H9 (cell line): Measurements from ENCODE around the gene CD209. TPM values are rescaled to one million over a fixed set of nuclear protein-coding genes. Genes with fewer than 3 reads are reported as not detected.

Source experiments
- DNase-seq: peaks from one replicate; pipeline ENCODE4 v3.0.0-alpha.2; 2017
- H2AFZ ChIP-seq: one replicate; pipeline ENCODE4 v1.6.1; 2013; ENCODE audit warnings: mild to moderate bottlenecking, low read length, control low read depth, moderate library complexity
- H2AK5ac ChIP-seq: 2 replicates; pipeline ENCODE4 v1.6.1; 2013; ENCODE audit warnings: low read length, control low read depth, mixed read lengths; ENCODE audit not compliant: insufficient read length
- H2BK120ac ChIP-seq: one replicate; pipeline ENCODE4 v1.6.1; 2013; ENCODE audit warnings: low read depth, mild to moderate bottlenecking, low read length, control low read depth, inconsistent platforms; ENCODE audit not compliant: poor library complexity, severe bottlenecking
- H2BK12ac ChIP-seq: 2 replicates; pipeline ENCODE4 v1.6.1; 2013; ENCODE audit warnings: low read length, control low read depth, mixed read lengths, low read depth; ENCODE audit not compliant: insufficient read length
- H2BK15ac ChIP-seq: 2 replicates; pipeline ENCODE4 v1.6.1; 2013; ENCODE audit warnings: low read depth, low read length, control low read depth
- H2BK20ac ChIP-seq: one replicate; pipeline ENCODE4 v1.6.1; 2013; ENCODE audit warnings: low read depth, mild to moderate bottlenecking, low read length, control low read depth, inconsistent platforms; ENCODE audit not compliant: poor library complexity, severe bottlenecking
- H2BK5ac ChIP-seq: 2 replicates; pipeline ENCODE4 v1.6.1; 2013; ENCODE audit warnings: low read length, control low read depth, mixed read lengths; ENCODE audit not compliant: insufficient read length
- H3K14ac ChIP-seq: 2 replicates; pipeline ENCODE4 v1.6.1; 2013; ENCODE audit warnings: low read length, control low read depth; ENCODE audit not compliant: insufficient read depth
- H3K18ac ChIP-seq: 2 replicates; pipeline ENCODE4 v1.6.1; 2013; ENCODE audit warnings: low read depth, mild to moderate bottlenecking, mixed read lengths, low read length, control low read depth; ENCODE audit not compliant: insufficient read length
- H3K23ac ChIP-seq: 2 replicates; pipeline ENCODE4 v1.6.1; 2013; ENCODE audit warnings: low read length, control low read depth, mixed read lengths, low read depth; ENCODE audit not compliant: insufficient read length
- H3K23me2 ChIP-seq: 2 replicates; pipeline ENCODE4 v1.6.1; 2013; ENCODE audit warnings: low read depth, mild to moderate bottlenecking, mixed read lengths, low read length, control low read depth; ENCODE audit not compliant: insufficient read length, poor library complexity, severe bottlenecking
- H3K27ac ChIP-seq: 2 replicates; pipeline ENCODE4 v1.5.1; 2013; ENCODE audit warnings: low read length, control low read depth, mixed read lengths, low read depth; ENCODE audit not compliant: insufficient read length
- H3K27me3 ChIP-seq: 2 replicates; pipeline ENCODE4 v1.6.1; 2013; ENCODE audit warnings: low read length, control low read depth, inconsistent platforms; ENCODE audit not compliant: insufficient read depth
- H3K4ac ChIP-seq: 2 replicates; pipeline ENCODE4 v1.6.1; 2013; ENCODE audit warnings: low read depth, mild to moderate bottlenecking, control low read depth, inconsistent platforms, low read length, moderate library complexity
- H3K4me1 ChIP-seq: 2 replicates; pipeline ENCODE4 v1.6.1; 2013; ENCODE audit warnings: low read length, control low read depth, inconsistent platforms; ENCODE audit not compliant: insufficient read depth
- H3K4me2 ChIP-seq: 2 replicates; pipeline ENCODE4 v1.6.1; 2013; ENCODE audit warnings: low read length, control low read depth, mixed read lengths; ENCODE audit not compliant: insufficient read length, insufficient read depth
- H3K56ac ChIP-seq: 2 replicates; pipeline ENCODE4 v1.6.1; 2013; ENCODE audit warnings: low read depth, mild to moderate bottlenecking, mixed read lengths, low read length, control low read depth; ENCODE audit not compliant: insufficient read length
- H3K79me1 ChIP-seq: 2 replicates; pipeline ENCODE4 v1.6.1; 2013; ENCODE audit warnings: low read depth, mild to moderate bottlenecking, moderate library complexity, low read length, control low read depth, inconsistent platforms; ENCODE audit not compliant: insufficient read depth, poor library complexity, severe bottlenecking
- H3K79me2 ChIP-seq: 2 replicates; pipeline ENCODE4 v1.6.1; 2013; ENCODE audit warnings: low read length, control low read depth, inconsistent platforms; ENCODE audit not compliant: insufficient read depth
- H3K9ac ChIP-seq: 2 replicates; pipeline ENCODE4 v1.6.1; 2013; ENCODE audit warnings: low read length, control low read depth, mixed read lengths; ENCODE audit not compliant: insufficient read length; ENCODE audit errors: extremely low read depth
- H3K9me3 ChIP-seq: one replicate; pipeline ENCODE4 v1.6.1; 2013; ENCODE audit warnings: low read depth, low read length, inconsistent platforms; ENCODE audit not compliant: control insufficient read depth
- H3T11ph ChIP-seq: one replicate; pipeline ENCODE4 v1.6.1; 2013; ENCODE audit warnings: mild to moderate bottlenecking, low read length, control low read depth, inconsistent platforms
- H4K20me1 ChIP-seq: one replicate; pipeline ENCODE4 v1.6.1; 2013; ENCODE audit not compliant: control insufficient read depth, insufficient read length, insufficient read depth
- H4K5ac ChIP-seq: 2 replicates; pipeline ENCODE4 v1.6.1; 2013; ENCODE audit warnings: low read depth, mild to moderate bottlenecking, mixed read lengths, low read length, control low read depth; ENCODE audit not compliant: insufficient read length
- H4K8ac ChIP-seq: replicated peaks from 2 replicates; pipeline ENCODE4 v1.6.1; 2013; ENCODE audit warnings: low read length, control low read depth, mixed read lengths, low read depth; ENCODE audit not compliant: insufficient read length
- H4K91ac ChIP-seq: 2 replicates; pipeline ENCODE4 v1.6.1; 2013; ENCODE audit warnings: low read depth, mild to moderate bottlenecking, moderate library complexity, mixed read lengths, low read length, control low read depth; ENCODE audit not compliant: insufficient read length
- H3K27ac Mint-ChIP-seq, 3 experiments: 2 replicates in 2 of 3; 3 replicates in 1 of 3; pipeline ENCODE4 v1.8.0; 2020 to 2021; ENCODE audit warnings: mixed read lengths in 3 of 3, mild to moderate bottlenecking in 1 of 3, moderate library complexity in 1 of 3
- H3K27me3 Mint-ChIP-seq: 2 replicates; pipeline ENCODE4 v1.8.0; 2021; ENCODE audit warnings: low read depth, mild to moderate bottlenecking, moderate library complexity, mixed read lengths
- H3K36me3 Mint-ChIP-seq, 3 experiments: 2 replicates in 2 of 3; 3 replicates in 1 of 3; pipeline ENCODE4 v1.8.0; 2020 to 2021; ENCODE audit warnings: low read depth in 3 of 3, mixed read lengths in 3 of 3; ENCODE audit not compliant: insufficient read depth in 1 of 3
- H3K4me1 Mint-ChIP-seq, 2 experiments: 2 replicates each; pipeline ENCODE4 v1.8.0; 2020; ENCODE audit warnings: mixed read lengths in 2 of 2
- H3K4me3 Mint-ChIP-seq, 2 experiments: 2 replicates in 1 of 2; 3 replicates in 1 of 2; pipeline ENCODE4 v1.8.0; 2020 to 2021; ENCODE audit warnings: mild to moderate bottlenecking in 2 of 2, mixed read lengths in 2 of 2, moderate library complexity in 1 of 2
- H3K9me3 Mint-ChIP-seq, 2 experiments: 2 replicates in 1 of 2; 3 replicates in 1 of 2; pipeline ENCODE4 v1.8.0; 2020; ENCODE audit warnings: mild to moderate bottlenecking in 2 of 2, mixed read lengths in 2 of 2, moderate library complexity in 1 of 2
- WGBS: extraction: QIAGEN DNeasy Blood & Tissue Kit; methylation state at CpG from one replicate; pipeline ENCODE4 v1.1.7; 2013; ENCODE audit warnings: missing lambda C conversion rate, low lambda C conversion rate, mixed read lengths; ENCODE audit not compliant: insufficient read length; ENCODE audit errors: extremely low coverage; 5-methylcytosine and 5-hydroxymethylcytosine counted together
- total RNA-seq: library from RNA; stranded (reverse); gene quantifications from 2 replicates; pipeline ENCODE4 v1.2.1, GENCODE V29; 2021
- TF ChIP-seq, protein P1 (sequence below): fragments of 200-600 bp; sonication (generic); conservative IDR thresholded peaks from 3 replicates; pipeline ENCODE4 v1.8.0; 2021; ENCODE audit warnings: antibody characterized with exemption, mild to moderate bottlenecking

The CD209 gene
- total RNA-seq, 1 experiment from 2014 or later: not detected

DNA sequence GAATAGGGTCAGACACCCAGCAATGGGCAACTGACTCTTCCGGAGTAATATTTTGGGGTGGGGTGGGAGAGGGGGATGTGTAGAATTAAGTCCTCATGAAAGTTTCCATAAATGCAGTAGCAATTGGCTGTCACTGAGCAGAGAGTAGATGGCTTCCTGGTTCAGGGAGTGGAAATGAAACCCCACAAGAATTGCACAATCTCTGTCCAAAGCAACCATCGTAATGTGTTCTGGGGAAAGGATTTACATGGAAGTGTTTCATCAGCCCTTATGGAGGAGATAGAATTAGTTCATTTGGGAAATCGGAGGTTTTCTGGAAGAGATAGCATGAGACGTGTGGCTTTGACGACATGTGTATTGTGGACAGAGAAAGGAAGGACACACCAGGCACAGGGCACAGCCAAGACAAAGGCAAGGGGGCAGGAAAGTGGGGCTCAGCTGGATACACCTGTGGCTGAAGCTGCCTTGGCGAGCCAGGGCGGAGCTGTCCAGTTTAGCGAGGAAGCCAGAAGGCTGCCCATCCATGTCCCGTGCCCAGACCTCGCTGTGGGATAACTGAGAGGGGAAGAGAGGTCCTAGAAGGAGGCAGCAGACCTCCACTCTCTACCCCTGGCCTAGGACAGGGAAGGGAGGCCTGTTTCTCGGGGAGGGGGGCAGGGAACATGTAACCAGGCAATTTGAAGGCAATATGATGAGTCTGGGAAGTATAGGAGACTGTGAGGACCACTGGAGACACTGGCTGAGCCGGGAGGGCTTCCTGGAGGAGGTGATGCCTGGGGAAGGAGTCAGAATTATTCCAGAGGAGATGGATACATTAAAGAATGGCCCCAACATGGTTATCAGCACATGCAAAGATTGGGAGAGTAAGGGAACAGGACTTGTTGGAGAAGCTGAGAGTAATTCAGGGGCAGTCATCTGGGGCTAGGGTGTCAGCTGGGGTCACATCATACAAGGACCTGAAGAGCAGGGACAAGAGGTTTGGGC is 12.8 kb downstream of the CD209 start:
- Histone ChIP-seq H3K4me1 (no peaks in the 10 kb centered on the region), H3K9me3 (no peaks in the 10 kb centered on the region), H2BK20ac (no peak overlapping the region), H3K56ac (no peak overlapping the region), H3K27me3 (peaks cover 8% of the 10 kb centered on the region; the same call in 1 of the 2 replicates), H3K9ac (no peak overlapping the region), H3T11ph (no peak overlapping the region), H2BK5ac (no peak overlapping the region), H2BK15ac (no peak overlapping the region), H3K79me2 (no peaks in the 10 kb centered on the region), H4K20me1 (no peaks in the 10 kb centered on the region), H3K23ac (no peak overlapping the region), H2AK5ac (no peak overlapping the region), H3K79me1 (no peaks in the 10 kb centered on the region), H3K27ac (no peak overlapping the region), H3K4ac (no peak overlapping the region), H3K4me2 (no peak overlapping the region), H4K8ac (no peak overlapping the region), H4K5ac (no peak overlapping the region), H2AFZ (no peak overlapping the region), H3K23me2 (peaks cover 7% of the 10 kb centered on the region), H3K18ac (no peak overlapping the region), H4K91ac (no peak overlapping the region), H2BK120ac (no peak overlapping the region), H3K14ac (no peak overlapping the region), H2BK12ac (no peak overlapping the region)
- H3K27me3 Mint-ChIP-seq: peaks cover 84% of the 10 kb centered on the region
- H3K27ac Mint-ChIP-seq: no peak overlapping the region
- no peak for DNase-seq
- no peaks in the 10 kb centered on the region for H3K36me3 Mint-ChIP-seq
- no peaks in the 10 kb centered on the region; a peak in 1 of 5 replicates for H3K9me3 Mint-ChIP-seq
- TF ChIP-seq, protein P1, sequence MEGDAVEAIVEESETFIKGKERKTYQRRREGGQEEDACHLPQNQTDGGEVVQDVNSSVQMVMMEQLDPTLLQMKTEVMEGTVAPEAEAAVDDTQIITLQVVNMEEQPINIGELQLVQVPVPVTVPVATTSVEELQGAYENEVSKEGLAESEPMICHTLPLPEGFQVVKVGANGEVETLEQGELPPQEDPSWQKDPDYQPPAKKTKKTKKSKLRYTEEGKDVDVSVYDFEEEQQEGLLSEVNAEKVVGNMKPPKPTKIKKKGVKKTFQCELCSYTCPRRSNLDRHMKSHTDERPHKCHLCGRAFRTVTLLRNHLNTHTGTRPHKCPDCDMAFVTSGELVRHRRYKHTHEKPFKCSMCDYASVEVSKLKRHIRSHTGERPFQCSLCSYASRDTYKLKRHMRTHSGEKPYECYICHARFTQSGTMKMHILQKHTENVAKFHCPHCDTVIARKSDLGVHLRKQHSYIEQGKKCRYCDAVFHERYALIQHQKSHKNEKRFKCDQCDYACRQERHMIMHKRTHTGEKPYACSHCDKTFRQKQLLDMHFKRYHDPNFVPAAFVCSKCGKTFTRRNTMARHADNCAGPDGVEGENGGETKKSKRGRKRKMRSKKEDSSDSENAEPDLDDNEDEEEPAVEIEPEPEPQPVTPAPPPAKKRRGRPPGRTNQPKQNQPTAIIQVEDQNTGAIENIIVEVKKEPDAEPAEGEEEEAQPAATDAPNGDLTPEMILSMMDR: no peak
- H3K4me3 Mint-ChIP-seq: no peak overlapping the region; a peak in 1 of 5 replicates
- no CpG with 5 or more reads among the region's 12 CpGs for WGBS
- H3K4me1 Mint-ChIP-seq: peaks cover 9 to 17% of the 10 kb centered on the region in 2 experiments
